ENCODE data around the gene RAB25. TPM values are rescaled to one million over a fixed set of nuclear protein-coding genes. Genes with fewer than 3 reads are reported as not detected.

Gene RAB25
- total and polyA plus RNA-seq, 2 experiments from 2014 or later: 2.4 to 3.1 TPM

- peaks cover 5% of the 10 kb centered on the region for H3K36me3 ChIP-seq
- H3K4me3 ChIP-seq: no peak overlapping the region
- no peak for DNase-seq (ENCODE audit: low read depth in 1 of 2, low spot score in 1 of 2)
- peaks cover 32% of the 10 kb centered on the region for H3K4me1 ChIP-seq (ENCODE audit: low read depth)
- peak overlapping the region; percentile 49 for H3K27ac ChIP-seq
- TF ChIP-seq CTCF (IDR thresholded peaks at IDR 0.05; ENCODE audit: low read depth, low read length): no peak
- no peaks in the 10 kb centered on the region for H3K9me3 ChIP-seq (ENCODE audit: low read depth)
- H3K27me3 ChIP-seq: no peaks in the 10 kb centered on the region
Observed at GRCh38 chr1:156089704-156090103, 28.7 kb downstream of the RAB25 start.

GRCh38 chr1:156090138-156090839 lies 29.3 kb downstream of the RAB25 start:
- H3K27ac ChIP-seq: peak overlapping the region; percentile 49
- TF ChIP-seq CTCF (IDR thresholded peaks at IDR 0.05; ENCODE audit: low read depth, low read length): no peak

DNA sequence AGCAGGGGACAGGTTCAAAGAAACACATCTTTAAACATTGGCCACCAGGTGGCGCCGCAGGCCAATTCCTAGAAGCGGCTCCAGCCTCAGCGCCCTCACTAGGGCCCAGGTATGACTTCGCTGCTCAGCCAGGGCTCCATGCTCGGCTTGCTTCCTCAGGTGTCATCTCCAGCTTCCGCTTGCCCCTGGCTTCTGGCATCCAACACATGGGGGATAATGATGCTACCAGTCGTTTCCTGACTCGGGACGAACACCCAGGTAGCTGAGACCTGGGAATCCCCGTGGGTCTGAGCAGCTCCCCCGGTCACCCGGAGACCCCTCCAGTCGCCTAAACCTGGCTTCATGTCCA lies 29.9 kb downstream of the RAB25 start:
- peak; percentile 84 to 92 for DNase-seq (ENCODE audit: low read depth in 1 of 2, low spot score in 1 of 2)
- H3K4me1 ChIP-seq (ENCODE audit: low read depth): peaks cover 23% of the 10 kb centered on the region
- H3K27me3 ChIP-seq: no peaks in the 10 kb centered on the region
- no peaks in the 10 kb centered on the region for H3K9me3 ChIP-seq (ENCODE audit: low read depth)
- peaks cover 5% of the 10 kb centered on the region for H3K36me3 ChIP-seq
- peak; percentile 70 for TF ChIP-seq CTCF (IDR thresholded peaks at IDR 0.05; ENCODE audit: low read depth, low read length)
- no peak overlapping the region for H3K27ac ChIP-seq
- no peak overlapping the region for H3K4me3 ChIP-seq

More at GRCh38 chr1:156090138-156090839, 29.3 kb downstream of the RAB25 start:
- Histone ChIP-seq H3K4me3 (no peak overlapping the region), H3K27me3 (no peaks in the 10 kb centered on the region), H3K36me3 (peaks cover 5% of the 10 kb centered on the region), H3K9me3 (ENCODE audit: low read depth) (no peaks in the 10 kb centered on the region), H3K4me1 (ENCODE audit: low read depth) (peaks cover 28% of the 10 kb centered on the region)
- DNase-seq (ENCODE audit: low read depth in 1 of 2, low spot score in 1 of 2): no peak

DNA sequence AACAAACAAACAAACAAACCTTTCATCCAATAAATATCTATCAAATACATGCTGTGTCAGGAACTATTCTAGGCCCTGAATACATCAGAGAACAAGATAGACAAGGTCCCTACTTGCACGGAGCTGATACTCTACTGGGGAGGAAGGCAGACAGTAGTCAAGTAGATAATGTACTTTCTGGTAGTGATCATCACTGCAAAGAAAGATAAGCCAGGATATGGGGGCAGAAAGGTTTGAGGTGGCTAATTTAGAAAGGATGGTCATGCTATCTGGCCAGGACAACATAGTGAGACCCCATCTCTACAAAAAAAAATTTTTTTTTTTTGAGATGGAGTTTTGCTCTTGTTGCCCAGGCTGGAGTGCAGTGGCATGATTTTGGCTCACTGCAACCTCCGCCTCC lies 30.6 kb downstream of the RAB25 start:
- DNase-seq (ENCODE audit: low read depth in 1 of 2, low spot score in 1 of 2): no peak
- no peak for TF ChIP-seq CTCF (IDR thresholded peaks at IDR 0.05; ENCODE audit: low read depth, low read length)
- Histone ChIP-seq H3K9me3 (ENCODE audit: low read depth) (no peaks in the 10 kb centered on the region), H3K4me1 (ENCODE audit: low read depth) (peaks cover 15% of the 10 kb centered on the region), H3K27ac (no peak overlapping the region), H3K27me3 (no peaks in the 10 kb centered on the region), H3K36me3 (peaks cover 5% of the 10 kb centered on the region), H3K4me3 (no peak overlapping the region)

- peaks cover 5% of the 10 kb centered on the region for H3K36me3 ChIP-seq
Observed at GRCh38 chr1:156095906-156096508, 35.0 kb downstream of the RAB25 start.

More at GRCh38 chr1:156095906-156096508, 35.0 kb downstream of the RAB25 start:
- H3K4me3 ChIP-seq: no peak overlapping the region
- H3K27ac ChIP-seq: peak overlapping the region; percentile 59
- H3K27me3 ChIP-seq: no peaks in the 10 kb centered on the region
- no peaks in the 10 kb centered on the region for H3K4me1 ChIP-seq (ENCODE audit: low read depth)
- TF ChIP-seq CTCF (IDR thresholded peaks at IDR 0.05; ENCODE audit: low read depth, low read length): no peak
- no peaks in the 10 kb centered on the region for H3K9me3 ChIP-seq (ENCODE audit: low read depth)
- DNase-seq (ENCODE audit: low read depth in 1 of 2, low spot score in 1 of 2): no peak

Measured in cardiac muscle cell (in vitro differentiated cells and primary cell).